ENCODE measurements around the gene DTWD2.
"Not testable (repeated sequence)": the region's sequence is repeated elsewhere in the genome, so short reads cannot be mapped to it uniquely, and the experiment has no call there.

DTWD2 gene

GRCh38 chr5:118862596-118862995, 125.8 kb downstream of the DTWD2 start:
- no peak for DNase-seq

GRCh38 chr5:118857700-118858099, 130.6 kb downstream of the DTWD2 start:
- peak; percentile 4 to 13 for DNase-seq

- DNase-seq: no peak
Measured at GRCh38 chr5:118854819-118855218, 133.5 kb downstream of the DTWD2 start.

- not testable (repeated sequence) for DNase-seq
Measured at GRCh38 chr5:118851785-118852184, 136.6 kb downstream of the DTWD2 start.

GRCh38 chr5:118849507-118849906, 138.8 kb downstream of the DTWD2 start:
- not testable (repeated sequence) for DNase-seq

GRCh38 chr5:118844351-118844750, 144.0 kb downstream of the DTWD2 start:
- DNase-seq: no peak

GRCh38 chr5:118834710-118835109, 153.6 kb downstream of the DTWD2 start:
- DNase-seq: no peak

- no peak for DNase-seq
Measured at GRCh38 chr5:118832974-118833373, 155.4 kb downstream of the DTWD2 start.

- DNase-seq: no peak
Measured at GRCh38 chr5:118825226-118825625, 163.1 kb downstream of the DTWD2 start.

GRCh38 chr5:118818604-118819003, 169.7 kb downstream of the DTWD2 start:
- no peak for DNase-seq

GRCh38 chr5:118808441-118808840, 179.9 kb downstream of the DTWD2 start:
- no peak for DNase-seq

- DNase-seq: no peak
Measured at GRCh38 chr5:118806571-118806970, 181.8 kb downstream of the DTWD2 start.

GRCh38 chr5:118802335-118802734, 186.0 kb downstream of the DTWD2 start:
- DNase-seq: no peak

GRCh38 chr5:118796081-118796480, 192.3 kb downstream of the DTWD2 start:
- DNase-seq: no peak

- DNase-seq: no peak
Measured at GRCh38 chr5:118794281-118794680, 194.1 kb downstream of the DTWD2 start.

GRCh38 chr5:118793652-118794051, 194.7 kb downstream of the DTWD2 start:
- DNase-seq: no peak

- DNase-seq: no peak
Measured at GRCh38 chr5:118793091-118793490, 195.3 kb downstream of the DTWD2 start.

- peak; percentile 39 to 44 for DNase-seq
Measured at GRCh38 chr5:118791926-118792734, 196.2 kb downstream of the DTWD2 start.

GRCh38 chr5:118789366-118789765, 199.0 kb downstream of the DTWD2 start:
- no peak for DNase-seq

- DNase-seq: no peak
Measured at GRCh38 chr5:118788351-118788750, 200.0 kb downstream of the DTWD2 start.
